Activated B cell treated with CpG ODN at 0.5 μM for 24 hours (primary cell): ENCODE data around the gene PNPLA5. TPM values are rescaled to one million over a fixed set of nuclear protein-coding genes. Genes with fewer than 3 reads are reported as not detected.

Experiments
- ATAC-seq: fragments of 200-7000 bp; cut with Tn5 transposase; one replicate; pipeline ENCODE4 v1.10.0; 2021; ENCODE audit warnings: low read depth, mild to moderate bottlenecking, moderate library complexity
- CTCF ChIA-PET: fragments of 350-600 bp; sonication (Branson Sonifier 250); formaldehyde crosslinking; loops from one replicate; lab custom pipeline; 2021; ENCODE audit warnings: antibody characterized with exemption; lab: Charles Lee
- POLR2A ChIA-PET: fragments of 350-600 bp; sonication (Branson Sonifier 250); formaldehyde crosslinking; loops from one replicate; lab custom pipeline; 2021; ENCODE audit warnings: antibody characterized with exemption; lab: Charles Lee
- DNase-seq: peaks from one replicate; pipeline ENCODE4 v3.0.0; 2022
- H3K27ac Mint-ChIP-seq: one replicate; pipeline ENCODE4 v1.8.0; 2020; ENCODE audit warnings: mixed read lengths
- H3K27me3 Mint-ChIP-seq: one replicate; pipeline ENCODE4 v1.8.0; 2021; ENCODE audit warnings: mixed read lengths
- H3K36me3 Mint-ChIP-seq: one replicate; pipeline ENCODE4 v1.8.0; 2021; ENCODE audit warnings: low read depth, mixed read lengths
- H3K4me1 Mint-ChIP-seq: one replicate; pipeline ENCODE4 v1.8.0; 2021; ENCODE audit warnings: mixed read lengths
- H3K4me3 Mint-ChIP-seq: one replicate; pipeline ENCODE4 v1.8.0; 2020; ENCODE audit warnings: mild to moderate bottlenecking, mixed read lengths
- H3K9me3 Mint-ChIP-seq: one replicate; pipeline ENCODE4 v1.8.0; 2020; ENCODE audit warnings: mixed read lengths
- CTCF ChIP-seq: fragments of 200-600 bp; IDR thresholded peaks from one replicate; pipeline ENCODE4 v1.8.0; 2022; ENCODE audit warnings: antibody characterized with exemption, mild to moderate bottlenecking
- intact Hi-C: fragments of 100-400 bp; cut with micrococcal nuclease; formaldehyde crosslinking; loops from one replicate; pipeline ENCODE4 v1.15.1; 2024
- total RNA-seq: library from RNA; stranded (reverse); gene quantifications from 2 replicates; pipeline ENCODE4 v1.2.3, GENCODE V29; 2022

Gene PNPLA5
- total RNA-seq, 1 donor from 2014 or later: not detected

- no peaks in the 10 kb centered on the region for H3K4me1 Mint-ChIP-seq
- DNase-seq (no peak), ATAC-seq (no peak)
- TF ChIP-seq CTCF: no peak
- POLR2A ChIA-PET: no interaction called here
- intact Hi-C loops: no loop called here
- no peaks in the 10 kb centered on the region for H3K27me3 Mint-ChIP-seq
- H3K9me3 Mint-ChIP-seq: no peaks in the 10 kb centered on the region
- H3K27ac Mint-ChIP-seq: no peak overlapping the region
- CTCF ChIA-PET: no interaction called here
- no peaks in the 10 kb centered on the region for H3K36me3 Mint-ChIP-seq
- no peak overlapping the region for H3K4me3 Mint-ChIP-seq
These were observed 47.9 kb downstream of the PNPLA5 start for GRCh38 chr22:43843783-43844530.

GRCh38 chr22:43841742-43842141 is 50.1 kb downstream of the PNPLA5 start:
- ATAC-seq: no peak
- no peak for DNase-seq
- Mint-ChIP-seq H3K9me3 (no peaks in the 10 kb centered on the region), H3K36me3 (no peaks in the 10 kb centered on the region), H3K4me3 (no peak overlapping the region), H3K27ac (no peak overlapping the region), H3K27me3 (no peaks in the 10 kb centered on the region), H3K4me1 (no peaks in the 10 kb centered on the region)
- ChIA-PET POLR2A (no interaction called here), CTCF (no interaction called here)
- intact Hi-C loops: no loop called here
- TF ChIP-seq CTCF: no peak

GRCh38 chr22:43840851-43841250 is 51.0 kb downstream of the PNPLA5 start:
- POLR2A ChIA-PET: no interaction called here
- CTCF ChIA-PET: no interaction called here
- H3K27me3 Mint-ChIP-seq: no peaks in the 10 kb centered on the region
- no peaks in the 10 kb centered on the region for H3K36me3 Mint-ChIP-seq
- H3K4me3 Mint-ChIP-seq: no peak overlapping the region
- no peak for DNase-seq
- no peaks in the 10 kb centered on the region for H3K4me1 Mint-ChIP-seq
- ATAC-seq: no peak
- no peaks in the 10 kb centered on the region for H3K9me3 Mint-ChIP-seq
- intact Hi-C loops: no loop called here
- no peak overlapping the region for H3K27ac Mint-ChIP-seq
- no peak for TF ChIP-seq CTCF

GRCh38 chr22:43840431-43840830 is 51.4 kb downstream of the PNPLA5 start:
- no peak for DNase-seq
- ChIA-PET CTCF (no interaction called here), POLR2A (no interaction called here)
- Mint-ChIP-seq H3K4me1 (no peaks in the 10 kb centered on the region), H3K36me3 (no peaks in the 10 kb centered on the region), H3K9me3 (no peaks in the 10 kb centered on the region), H3K27ac (no peak overlapping the region), H3K27me3 (peaks cover 3% of the 10 kb centered on the region), H3K4me3 (no peak overlapping the region)
- ATAC-seq: no peak
- intact Hi-C loops: no loop called here
- TF ChIP-seq CTCF: no peak

- no peaks in the 10 kb centered on the region for H3K9me3 Mint-ChIP-seq
- H3K27ac Mint-ChIP-seq: no peak overlapping the region
- intact Hi-C loops: no loop called here
- ATAC-seq: no peak
- TF ChIP-seq CTCF: no peak
- POLR2A ChIA-PET: no interaction called here
- H3K27me3 Mint-ChIP-seq: peaks cover 6% of the 10 kb centered on the region
- H3K4me1 Mint-ChIP-seq: no peaks in the 10 kb centered on the region
- CTCF ChIA-PET: no interaction called here
- no peak overlapping the region for H3K4me3 Mint-ChIP-seq
- H3K36me3 Mint-ChIP-seq: no peaks in the 10 kb centered on the region
- no peak for DNase-seq
These were observed 52.0 kb downstream of the PNPLA5 start for GRCh38 chr22:43839781-43840180.
